GM20000 (cell line): ENCODE data around the gene MAP7D1.

Experiments
- DNase-seq: peaks from one replicate; pipeline ENCODE4 v3.0.0; 2012; ENCODE audit warnings: low spot score
- CTCF ChIP-seq: IDR thresholded peaks from 2 replicates; pipeline ENCODE4 v1.5.1; 2012; ENCODE audit warnings: mild to moderate bottlenecking, control low read depth; ENCODE audit errors: extremely low read depth, missing control alignments

The MAP7D1 gene

GRCh38 chr1:36172017-36172747 lies 16.2 kb downstream of the MAP7D1 start:
- no peak for TF ChIP-seq CTCF
- DNase-seq, result no peak

GRCh38 chr1:36172983-36173382 lies 17.0 kb downstream of the MAP7D1 start:
- no peak for TF ChIP-seq CTCF
- no peak for DNase-seq

- no peak for DNase-seq
- TF ChIP-seq CTCF, result no peak
Measured at GRCh38 chr1:36174713-36175112, 18.8 kb downstream of the MAP7D1 start.

GRCh38 chr1:36175137-36176095 lies 19.5 kb downstream of the MAP7D1 start:
- no peak for TF ChIP-seq CTCF

GRCh38 chr1:36176106-36176949 lies 20.4 kb downstream of the MAP7D1 start:
- no peak for DNase-seq
- TF ChIP-seq CTCF, result no peak

More at GRCh38 chr1:36175137-36176095, 19.5 kb downstream of the MAP7D1 start:
- DNase-seq, result no peak

GRCh38 chr1:36177589-36178431 lies 21.9 kb downstream of the MAP7D1 start:
- no peak for DNase-seq
- no peak for TF ChIP-seq CTCF
